Renal cortex interstitium (tissue), 11 donors: ENCODE results near the gene NCOR1. TPM values are rescaled to one million over a fixed set of nuclear protein-coding genes. Genes with fewer than 3 reads are reported as not detected.

Source experiments
- DNase-seq, 11 donors: peaks; one replicate each; pipeline ENCODE4 v3.0.0-alpha.2; 2013; ENCODE audit warnings: low read depth in 9 of 11, low spot score in 4 of 11; ENCODE audit errors: extremely low read depth in 1 of 11
- polyA plus RNA-seq, 3 donors: library from polyadenylated mRNA; unstranded; fragments of 120-200 nt; gene quantifications; one replicate each; pipeline ENCODE4 v1.2.1, GENCODE V29; 2013; ENCODE audit not compliant: insufficient read length in 3 of 3

The NCOR1 gene
- polyA plus RNA-seq, 3 donors, result 101 to 110 (median 104) TPM

GRCh38 chr17:16003841-16004240, 211.5 kb downstream of the NCOR1 start:
- no peak for DNase-seq

DNA sequence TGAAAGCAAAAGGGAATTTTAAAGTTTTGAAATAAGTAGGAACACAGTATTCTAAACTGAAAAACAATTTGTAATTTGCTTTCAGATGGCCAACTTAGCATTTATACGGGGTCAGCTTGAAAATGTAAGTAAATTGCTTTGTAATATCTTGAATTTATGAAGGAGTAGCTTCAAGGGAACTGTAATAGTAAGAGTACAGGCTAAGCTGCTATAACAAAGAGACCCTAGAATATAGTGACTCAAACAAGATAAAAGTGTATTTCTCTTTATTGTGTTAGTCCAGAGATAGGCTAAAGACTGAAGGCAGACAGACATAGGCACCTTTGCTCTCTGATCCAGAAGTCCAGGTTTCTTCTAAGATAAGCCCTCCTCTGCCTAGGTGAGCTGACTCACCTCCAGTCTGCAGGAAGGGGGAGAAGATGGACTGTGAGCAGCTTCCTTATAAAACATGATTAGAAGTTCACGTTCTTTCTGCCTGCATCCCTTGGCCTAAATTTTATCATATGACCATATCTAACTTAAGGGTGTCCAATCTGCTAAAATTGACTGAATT, 212.6 kb downstream of the NCOR1 start:
- DNase-seq, result no peak

GRCh38 chr17:16001226-16001897, 214.0 kb downstream of the NCOR1 start:
- no peak for DNase-seq

- peak in 7 of 11 donors; percentile 7 to 45 (median 28) for DNase-seq
Observed at GRCh38 chr17:15999974-16000827, 215.1 kb downstream of the NCOR1 start.

DNA sequence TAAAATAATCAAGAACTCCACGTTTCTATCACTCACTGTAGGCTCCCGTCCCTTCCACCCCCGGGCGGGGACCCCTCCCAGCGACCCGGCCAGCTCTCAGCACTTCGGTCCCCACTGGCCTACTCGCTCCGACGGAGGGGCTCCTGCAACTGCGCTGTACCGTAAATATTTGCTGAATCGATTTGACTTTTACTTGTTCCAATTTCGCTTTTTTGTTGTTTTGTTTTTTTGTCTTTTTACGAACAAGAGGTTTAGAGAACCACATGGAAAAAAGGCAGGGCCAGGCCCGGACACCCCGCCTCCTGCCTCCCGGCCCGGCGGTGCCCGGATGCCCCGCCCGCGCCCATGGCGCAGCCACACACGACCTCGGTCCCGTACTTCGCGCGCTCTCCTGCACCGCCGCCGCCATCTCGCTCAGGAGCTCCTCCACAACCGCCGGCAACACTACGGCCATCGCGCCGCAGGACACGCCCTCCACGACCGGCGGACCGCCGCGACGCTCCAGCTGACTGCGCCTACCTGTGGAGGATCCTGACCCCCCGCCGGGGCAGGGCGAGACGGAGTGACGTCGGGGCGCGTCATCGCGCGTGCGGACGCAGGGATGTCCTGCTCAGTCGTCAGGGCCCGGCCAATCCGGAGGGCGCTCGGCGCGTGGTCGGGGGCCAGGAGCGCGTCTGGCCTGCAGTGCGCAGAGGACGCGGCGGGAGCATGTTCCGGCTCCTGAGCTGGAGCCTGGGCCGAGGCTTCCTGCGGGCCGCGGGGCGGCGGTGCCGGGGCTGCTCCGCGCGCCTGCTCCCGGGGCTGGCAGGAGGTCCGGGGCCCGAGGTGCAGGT, 216.0 kb downstream of the NCOR1 start, which contains the start of the genes TTC19 and ZSWIM7:
Gene TTC19, plus strand, starts transcription at position 684 of the 833 bp plus-strand sequence. Its CDS starts 25 bp downstream, at position 709.
Gene ZSWIM7, minus strand, starts transcription at position 564 of the 833 bp plus-strand sequence. Its CDS starts 110 bp downstream, at position 454.
- peak; percentile 83 to 94 (median 92) for DNase-seq

DNA sequence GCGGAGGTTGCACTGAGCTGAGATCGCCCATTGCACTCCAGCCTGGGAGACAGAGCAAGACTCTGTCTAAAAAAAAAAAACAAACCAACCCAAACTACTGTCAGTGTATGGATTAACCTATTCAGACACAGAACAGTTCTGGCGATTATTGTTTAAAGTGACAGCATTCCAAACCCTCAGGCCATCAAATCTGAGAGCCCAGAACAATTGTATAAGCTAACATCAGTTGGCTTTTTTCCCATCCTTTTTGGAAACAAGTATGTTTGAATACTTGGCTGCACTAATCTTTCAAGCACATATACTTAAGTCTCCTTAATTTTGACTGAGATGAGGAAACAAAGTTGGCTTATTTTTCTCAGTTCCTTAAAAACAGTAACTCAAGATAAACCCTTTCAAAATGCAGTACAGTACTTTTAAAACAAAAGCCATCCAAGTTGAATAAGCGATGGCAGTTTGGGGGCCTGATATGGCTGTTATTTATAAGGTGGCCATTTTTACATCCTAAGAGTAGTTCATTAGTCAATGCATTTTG, 217.2 kb downstream of the NCOR1 start:
- no peak for DNase-seq

GRCh38 chr17:15996322-15996721, 219.0 kb downstream of the NCOR1 start:
- no peak for DNase-seq

- DNase-seq, result no peak
Observed at GRCh38 chr17:15981646-15982580, 233.4 kb downstream of the NCOR1 start.

DNA sequence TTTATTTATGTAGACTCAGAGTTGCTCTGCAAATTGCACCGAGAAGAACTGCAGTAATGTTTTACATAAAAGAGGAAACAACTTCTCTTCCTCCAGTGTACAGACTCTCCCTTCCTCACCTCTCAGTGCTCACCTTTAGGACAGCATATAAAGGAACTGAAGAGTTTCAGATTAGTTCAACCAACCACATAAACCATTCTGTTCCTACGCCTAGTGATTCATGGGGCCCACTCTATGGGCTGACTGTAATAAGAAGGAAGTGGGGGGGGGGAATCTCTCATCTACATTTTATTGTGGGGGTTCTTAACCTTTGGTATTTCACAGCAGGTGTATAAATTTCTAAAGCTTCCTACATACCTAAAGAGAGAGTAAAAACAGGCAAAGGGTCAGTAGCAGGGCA, 234.1 kb downstream of the NCOR1 start:
- no peak for DNase-seq

Other genes starting within 250 kb of the NCOR1 start
- gene ZSWIM7, start 215.8 kb downstream of the NCOR1 start, polyA plus RNA-seq, result 10 to 100 TPM; 41.2 to 64.2 (median 49.5) TPM
- 10 to 100 TPM; 51.1 to 70.3 (median 61.0) TPM for gene TTC19, start 215.7 kb downstream of the NCOR1 start, polyA plus RNA-seq
- gene PIGL, start 1.7 kb upstream of the NCOR1 start, polyA plus RNA-seq, result 10 to 100 TPM; 23.3 to 47.2 (median 27.7) TPM
- 10 to 100 TPM; 74.7 to 80.7 (median 77.7) TPM for gene CENPV, start 137.9 kb upstream of the NCOR1 start, polyA plus RNA-seq
- 1,000 to 10,000 TPM; 1,739 to 2,239 (median 2,190) TPM for gene UBB, start 165.6 kb upstream of the NCOR1 start, polyA plus RNA-seq
- 1 to 10 TPM; 1.8 to 3.8 (median 2.6) TPM for gene TRPV2, start 200.0 kb upstream of the NCOR1 start, polyA plus RNA-seq